Testis (tissue), 3 donors: ENCODE results near the gene GALNT18. TPM values are rescaled to one million over a fixed set of nuclear protein-coding genes. Genes with fewer than 3 reads are reported as not detected.

Source experiments
- DNase-seq: peaks from one replicate; pipeline ENCODE4 v3.0.0-alpha.2; 2019
- H3K27ac ChIP-seq, 2 donors: fragments of 200-600 bp; sonication (generic); one replicate each; pipeline ENCODE4 v1.5.1; 2019
- H3K27me3 ChIP-seq: fragments of 200-600 bp; sonication (generic); one replicate; pipeline ENCODE4 v1.5.1; 2019
- H3K36me3 ChIP-seq: fragments of 200-600 bp; sonication (generic); one replicate; pipeline ENCODE4 v1.5.1; 2017; ENCODE audit warnings: low read depth; ENCODE audit errors: missing control alignments
- H3K4me1 ChIP-seq: fragments of 200-600 bp; sonication (generic); one replicate; pipeline ENCODE4 v1.5.1; 2019
- H3K4me3 ChIP-seq, 2 donors: fragments of 200-600 bp; sonication (generic); one replicate each; pipeline ENCODE4 v1.5.1; 2017 to 2019
- H3K9me3 ChIP-seq: fragments of 200-600 bp; sonication (generic); one replicate; pipeline ENCODE4 v1.5.1; 2017
- CTCF ChIP-seq, 3 experiments: fragments of 450-650 bp in 2 of 3; fragments of 200-600 bp in 1 of 3; sonication (generic) in 1 of 3; IDR thresholded peaks; one replicate each; pipeline ENCODE4 v1.5.1; 2016 to 2019; ENCODE audit warnings: antibody characterized with exemption in 3 of 3, mild to moderate bottlenecking in 2 of 3, moderate library complexity in 1 of 3
- POLR2A ChIP-seq: fragments of 450-650 bp; IDR thresholded peaks from one replicate; pipeline ENCODE4 v1.6.1; 2017; ENCODE audit warnings: antibody characterized with exemption, mild to moderate bottlenecking, moderate library complexity
- WGBS, 2 donors: methylation state at CpG; one replicate each; pipeline ENCODE4 v1.1.5; 2018; 5-methylcytosine and 5-hydroxymethylcytosine counted together
- intact Hi-C: fragments of 100-400 bp; cut with DNase I; formaldehyde crosslinking; loops from one replicate; pipeline ENCODE4 v1.15.1; 2023; ENCODE audit warnings: low total_unique reads
- polyA plus RNA-seq: library from polyadenylated mRNA; stranded (reverse); fragments of 350-450 nt; fragmentation: Illumina TruSeq; extraction: RNeasy Lipid Tissue Mini Kit (QIAGEN cat#74804); gene quantifications from one replicate; pipeline ENCODE4 v1.2.3, GENCODE V29; 2014; ENCODE audit warnings: low read depth, low replicate concordance; ENCODE audit not compliant: insufficient read depth
- total RNA-seq, 2 donors: library from RNA; depleted of rRNA; stranded (reverse); fragments of >200 nt; gene quantifications; one replicate each; pipeline ENCODE4 v1.2.3, GENCODE V29; 2016

Gene GALNT18
- total and polyA plus RNA-seq, 3 donors from 2014 or later: 39.2 to 106 (median 73.9) TPM

GRCh38 chr11:11461473-11461872, 160.3 kb downstream of the GALNT18 start:
- intact Hi-C loops: no loop called here
- 43 to 73% methylated on average over 10 of the region's 10 CpGs for WGBS, 2 donors
- H3K27me3 ChIP-seq: no peaks in the 10 kb centered on the region
- H3K4me1 ChIP-seq: peaks cover 4% of the 10 kb centered on the region
- H3K4me3 ChIP-seq: no peak overlapping the region
- DNase-seq: no peak
- H3K9me3 ChIP-seq: no peaks in the 10 kb centered on the region
- TF ChIP-seq CTCF (IDR thresholded peaks at IDR 0.05) (no peak), POLR2A (no peak)
- H3K27ac ChIP-seq: no peak overlapping the region
- H3K36me3 ChIP-seq: no peaks in the 10 kb centered on the region

- intact Hi-C loops: no loop called here
- Histone ChIP-seq H3K4me3 (no peak overlapping the region), H3K27ac (no peak overlapping the region), H3K4me1 (peaks cover 4% of the 10 kb centered on the region), H3K27me3 (no peaks in the 10 kb centered on the region), H3K9me3 (no peaks in the 10 kb centered on the region), H3K36me3 (no peaks in the 10 kb centered on the region)
- 87 to 96% methylated on average over 3 of the region's 3 CpGs for WGBS, 2 donors
- TF ChIP-seq CTCF (IDR thresholded peaks at IDR 0.05) (no peak), POLR2A (no peak)
- no peak for DNase-seq
Observed at GRCh38 chr11:11459578-11459977, 162.2 kb downstream of the GALNT18 start.

DNA sequence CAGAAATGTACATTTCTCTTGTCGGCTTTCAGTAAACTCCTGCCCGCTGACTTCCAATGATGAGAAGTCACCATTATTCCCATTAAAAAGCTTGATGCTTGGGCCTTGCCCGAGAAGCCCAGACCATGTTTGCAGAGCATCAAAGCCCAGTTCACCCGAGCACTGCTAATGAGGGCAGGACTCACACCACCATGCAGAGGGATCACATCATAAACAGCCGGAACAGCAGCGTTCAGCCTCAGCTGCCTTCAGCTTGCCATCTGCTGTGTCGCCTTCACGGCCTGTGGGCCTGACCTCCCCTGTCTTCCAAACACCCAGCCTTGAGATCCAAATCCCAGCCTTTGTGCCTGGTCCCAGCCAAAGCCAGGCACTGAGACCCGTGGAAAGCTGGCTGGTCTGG, 163.3 kb downstream of the GALNT18 start:
- no peak for TF ChIP-seq CTCF (IDR thresholded peaks at IDR 0.05)
- no peak for TF ChIP-seq POLR2A
- WGBS, 2 donors: 78 to 94% methylated on average over 4 to 9 of the region's 9 CpGs
- Histone ChIP-seq H3K4me3 (no peak overlapping the region), H3K27ac (no peak overlapping the region), H3K4me1 (peaks cover 4% of the 10 kb centered on the region), H3K9me3 (no peaks in the 10 kb centered on the region), H3K27me3 (no peaks in the 10 kb centered on the region), H3K36me3 (no peaks in the 10 kb centered on the region)
- DNase-seq: no peak
- intact Hi-C loops: no loop called here

GRCh38 chr11:11458001-11458400, 163.8 kb downstream of the GALNT18 start:
- DNase-seq: no peak
- Histone ChIP-seq H3K4me1 (peaks cover 4% of the 10 kb centered on the region), H3K9me3 (no peaks in the 10 kb centered on the region), H3K36me3 (no peaks in the 10 kb centered on the region), H3K27me3 (no peaks in the 10 kb centered on the region), H3K4me3 (no peak overlapping the region), H3K27ac (no peak overlapping the region)
- TF ChIP-seq POLR2A: no peak
- TF ChIP-seq CTCF (IDR thresholded peaks at IDR 0.05): no peak
- whole genome bisulfite sequencing, 2 donors: 92 to 93% methylated on average over 5 of the region's 5 CpGs
- intact Hi-C loops: no loop called here

DNA sequence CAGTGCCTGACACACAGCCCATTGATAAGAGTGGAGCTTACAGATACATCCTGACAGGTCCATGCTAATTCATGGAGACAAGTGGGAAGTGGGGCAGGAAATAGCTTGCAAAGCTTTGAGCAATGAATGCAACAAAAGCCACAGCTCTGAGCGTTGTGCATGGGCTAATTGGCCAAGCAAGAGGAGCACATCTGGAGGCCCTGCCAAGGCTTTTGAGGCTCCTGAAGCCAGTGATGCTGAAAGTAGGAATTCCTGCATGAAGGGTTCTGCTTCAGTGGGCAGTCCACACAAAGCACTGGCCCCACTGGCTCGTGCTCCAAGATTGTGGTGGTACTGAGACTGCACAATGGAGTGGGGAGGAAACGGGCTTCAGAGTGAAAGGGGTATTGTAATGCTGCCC, 164.9 kb downstream of the GALNT18 start:
- H3K27me3 ChIP-seq: no peaks in the 10 kb centered on the region
- no peak for DNase-seq
- H3K36me3 ChIP-seq: no peaks in the 10 kb centered on the region
- no peak overlapping the region for H3K27ac ChIP-seq
- H3K4me1 ChIP-seq: peaks cover 4% of the 10 kb centered on the region
- H3K4me3 ChIP-seq: no peak overlapping the region
- intact Hi-C loops: no loop called here
- 83 to 93% methylated on average over 3 of the region's 3 CpGs for WGBS, 2 donors
- no peak for TF ChIP-seq POLR2A
- TF ChIP-seq CTCF (IDR thresholded peaks at IDR 0.05): no peak
- H3K9me3 ChIP-seq: no peaks in the 10 kb centered on the region
